Stimulated activated CD8-positive, alpha-beta memory T cell treated with anti-CD3 and anti-CD28 coated beads, Interleukin-12 subunit alpha, Interleukin-12 subunit beta, amount 100 ng/mL, for 24 hours (primary cell): ENCODE data around the gene FANCD2OS.
"Not testable (repeated sequence)": the region's sequence is repeated elsewhere in the genome, so short reads cannot be mapped to it uniquely, and the experiment has no call there.

Experiments
- DNase-seq: peaks from one replicate; pipeline ENCODE4 v3.0.0-alpha.2; 2020; ENCODE audit errors: extremely low read depth

Gene FANCD2OS

GRCh38 chr3:10093678-10094077 lies 14.4 kb downstream of the FANCD2OS start:
- DNase-seq, result no peak

GRCh38 chr3:10091387-10091786 lies 16.7 kb downstream of the FANCD2OS start:
- not testable (repeated sequence) for DNase-seq

GRCh38 chr3:10090774-10091173 lies 17.3 kb downstream of the FANCD2OS start:
- DNase-seq, result not testable (repeated sequence)

- no peak for DNase-seq
These were observed 17.9 kb downstream of the FANCD2OS start for GRCh38 chr3:10090179-10090578.

GRCh38 chr3:10088256-10088655 lies 19.8 kb downstream of the FANCD2OS start:
- DNase-seq, result no peak

GRCh38 chr3:10085738-10086137 lies 22.3 kb downstream of the FANCD2OS start:
- DNase-seq, result no peak

- no peak for DNase-seq
These were observed 26.2 kb downstream of the FANCD2OS start for GRCh38 chr3:10081871-10082270.

- DNase-seq, result no peak
These were observed 33.4 kb downstream of the FANCD2OS start for GRCh38 chr3:10074666-10075065.

GRCh38 chr3:10070077-10070476 lies 38.0 kb downstream of the FANCD2OS start:
- DNase-seq, result not testable (repeated sequence)

GRCh38 chr3:10055097-10055496 lies 53.0 kb downstream of the FANCD2OS start:
- DNase-seq, result no peak
